H9 (cell line): ENCODE results near the gene DCLK2. TPM values are rescaled to one million over a fixed set of nuclear protein-coding genes. Genes with fewer than 3 reads are reported as not detected.

Experiments
- DNase-seq: peaks from one replicate; pipeline ENCODE4 v3.0.0-alpha.2; 2017
- H2AFZ ChIP-seq: one replicate; pipeline ENCODE4 v1.6.1; 2013; ENCODE audit warnings: mild to moderate bottlenecking, low read length, control low read depth, moderate library complexity
- H2AK5ac ChIP-seq: 2 replicates; pipeline ENCODE4 v1.6.1; 2013; ENCODE audit warnings: low read length, control low read depth, mixed read lengths; ENCODE audit not compliant: insufficient read length
- H2BK120ac ChIP-seq: one replicate; pipeline ENCODE4 v1.6.1; 2013; ENCODE audit warnings: low read depth, mild to moderate bottlenecking, low read length, control low read depth, inconsistent platforms; ENCODE audit not compliant: poor library complexity, severe bottlenecking
- H2BK12ac ChIP-seq: 2 replicates; pipeline ENCODE4 v1.6.1; 2013; ENCODE audit warnings: low read length, control low read depth, mixed read lengths, low read depth; ENCODE audit not compliant: insufficient read length
- H2BK15ac ChIP-seq: 2 replicates; pipeline ENCODE4 v1.6.1; 2013; ENCODE audit warnings: low read depth, low read length, control low read depth
- H2BK20ac ChIP-seq: one replicate; pipeline ENCODE4 v1.6.1; 2013; ENCODE audit warnings: low read depth, mild to moderate bottlenecking, low read length, control low read depth, inconsistent platforms; ENCODE audit not compliant: poor library complexity, severe bottlenecking
- H2BK5ac ChIP-seq: 2 replicates; pipeline ENCODE4 v1.6.1; 2013; ENCODE audit warnings: low read length, control low read depth, mixed read lengths; ENCODE audit not compliant: insufficient read length
- H3K14ac ChIP-seq: 2 replicates; pipeline ENCODE4 v1.6.1; 2013; ENCODE audit warnings: low read length, control low read depth; ENCODE audit not compliant: insufficient read depth
- H3K18ac ChIP-seq: 2 replicates; pipeline ENCODE4 v1.6.1; 2013; ENCODE audit warnings: low read depth, mild to moderate bottlenecking, mixed read lengths, low read length, control low read depth; ENCODE audit not compliant: insufficient read length
- H3K23ac ChIP-seq: 2 replicates; pipeline ENCODE4 v1.6.1; 2013; ENCODE audit warnings: low read length, control low read depth, mixed read lengths, low read depth; ENCODE audit not compliant: insufficient read length
- H3K23me2 ChIP-seq: 2 replicates; pipeline ENCODE4 v1.6.1; 2013; ENCODE audit warnings: low read depth, mild to moderate bottlenecking, mixed read lengths, low read length, control low read depth; ENCODE audit not compliant: insufficient read length, poor library complexity, severe bottlenecking
- H3K27ac ChIP-seq: 2 replicates; pipeline ENCODE4 v1.5.1; 2013; ENCODE audit warnings: low read length, control low read depth, mixed read lengths, low read depth; ENCODE audit not compliant: insufficient read length
- H3K27me3 ChIP-seq: 2 replicates; pipeline ENCODE4 v1.6.1; 2013; ENCODE audit warnings: low read length, control low read depth, inconsistent platforms; ENCODE audit not compliant: insufficient read depth
- H3K4ac ChIP-seq: 2 replicates; pipeline ENCODE4 v1.6.1; 2013; ENCODE audit warnings: low read depth, mild to moderate bottlenecking, control low read depth, inconsistent platforms, low read length, moderate library complexity
- H3K4me1 ChIP-seq: 2 replicates; pipeline ENCODE4 v1.6.1; 2013; ENCODE audit warnings: low read length, control low read depth, inconsistent platforms; ENCODE audit not compliant: insufficient read depth
- H3K4me2 ChIP-seq: 2 replicates; pipeline ENCODE4 v1.6.1; 2013; ENCODE audit warnings: low read length, control low read depth, mixed read lengths; ENCODE audit not compliant: insufficient read length, insufficient read depth
- H3K56ac ChIP-seq: 2 replicates; pipeline ENCODE4 v1.6.1; 2013; ENCODE audit warnings: low read depth, mild to moderate bottlenecking, mixed read lengths, low read length, control low read depth; ENCODE audit not compliant: insufficient read length
- H3K79me1 ChIP-seq: 2 replicates; pipeline ENCODE4 v1.6.1; 2013; ENCODE audit warnings: low read depth, mild to moderate bottlenecking, moderate library complexity, low read length, control low read depth, inconsistent platforms; ENCODE audit not compliant: insufficient read depth, poor library complexity, severe bottlenecking
- H3K79me2 ChIP-seq: 2 replicates; pipeline ENCODE4 v1.6.1; 2013; ENCODE audit warnings: low read length, control low read depth, inconsistent platforms; ENCODE audit not compliant: insufficient read depth
- H3K9ac ChIP-seq: 2 replicates; pipeline ENCODE4 v1.6.1; 2013; ENCODE audit warnings: low read length, control low read depth, mixed read lengths; ENCODE audit not compliant: insufficient read length; ENCODE audit errors: extremely low read depth
- H3K9me3 ChIP-seq: one replicate; pipeline ENCODE4 v1.6.1; 2013; ENCODE audit warnings: low read depth, low read length, inconsistent platforms; ENCODE audit not compliant: control insufficient read depth
- H3T11ph ChIP-seq: one replicate; pipeline ENCODE4 v1.6.1; 2013; ENCODE audit warnings: mild to moderate bottlenecking, low read length, control low read depth, inconsistent platforms
- H4K20me1 ChIP-seq: one replicate; pipeline ENCODE4 v1.6.1; 2013; ENCODE audit not compliant: control insufficient read depth, insufficient read length, insufficient read depth
- H4K5ac ChIP-seq: 2 replicates; pipeline ENCODE4 v1.6.1; 2013; ENCODE audit warnings: low read depth, mild to moderate bottlenecking, mixed read lengths, low read length, control low read depth; ENCODE audit not compliant: insufficient read length
- H4K8ac ChIP-seq: replicated peaks from 2 replicates; pipeline ENCODE4 v1.6.1; 2013; ENCODE audit warnings: low read length, control low read depth, mixed read lengths, low read depth; ENCODE audit not compliant: insufficient read length
- H4K91ac ChIP-seq: 2 replicates; pipeline ENCODE4 v1.6.1; 2013; ENCODE audit warnings: low read depth, mild to moderate bottlenecking, moderate library complexity, mixed read lengths, low read length, control low read depth; ENCODE audit not compliant: insufficient read length
- H3K27ac Mint-ChIP-seq, 3 experiments: 2 replicates in 2 of 3; 3 replicates in 1 of 3; pipeline ENCODE4 v1.8.0; 2020 to 2021; ENCODE audit warnings: mixed read lengths in 3 of 3, mild to moderate bottlenecking in 1 of 3, moderate library complexity in 1 of 3
- H3K27me3 Mint-ChIP-seq: 2 replicates; pipeline ENCODE4 v1.8.0; 2021; ENCODE audit warnings: low read depth, mild to moderate bottlenecking, moderate library complexity, mixed read lengths
- H3K36me3 Mint-ChIP-seq, 3 experiments: 2 replicates in 2 of 3; 3 replicates in 1 of 3; pipeline ENCODE4 v1.8.0; 2020 to 2021; ENCODE audit warnings: low read depth in 3 of 3, mixed read lengths in 3 of 3; ENCODE audit not compliant: insufficient read depth in 1 of 3
- H3K4me1 Mint-ChIP-seq, 2 experiments: 2 replicates each; pipeline ENCODE4 v1.8.0; 2020; ENCODE audit warnings: mixed read lengths in 2 of 2
- H3K4me3 Mint-ChIP-seq, 2 experiments: 2 replicates in 1 of 2; 3 replicates in 1 of 2; pipeline ENCODE4 v1.8.0; 2020 to 2021; ENCODE audit warnings: mild to moderate bottlenecking in 2 of 2, mixed read lengths in 2 of 2, moderate library complexity in 1 of 2
- H3K9me3 Mint-ChIP-seq, 2 experiments: 2 replicates in 1 of 2; 3 replicates in 1 of 2; pipeline ENCODE4 v1.8.0; 2020; ENCODE audit warnings: mild to moderate bottlenecking in 2 of 2, mixed read lengths in 2 of 2, moderate library complexity in 1 of 2
- WGBS: extraction: QIAGEN DNeasy Blood & Tissue Kit; methylation state at CpG from one replicate; pipeline ENCODE4 v1.1.7; 2013; ENCODE audit warnings: missing lambda C conversion rate, low lambda C conversion rate, mixed read lengths; ENCODE audit not compliant: insufficient read length; ENCODE audit errors: extremely low coverage; 5-methylcytosine and 5-hydroxymethylcytosine counted together
- total RNA-seq: library from RNA; stranded (reverse); gene quantifications from 2 replicates; pipeline ENCODE4 v1.2.1, GENCODE V29; 2021
- TF ChIP-seq, protein P1 (sequence below): fragments of 200-600 bp; sonication (generic); conservative IDR thresholded peaks from 3 replicates; pipeline ENCODE4 v1.8.0; 2021; ENCODE audit warnings: antibody characterized with exemption, mild to moderate bottlenecking

DCLK2 gene
- total RNA-seq, 1 experiment from 2014 or later: 0.33 TPM

GRCh38 chr4:150252741-150253140 is 174.5 kb downstream of the DCLK2 start:
- TF ChIP-seq, protein P1, sequence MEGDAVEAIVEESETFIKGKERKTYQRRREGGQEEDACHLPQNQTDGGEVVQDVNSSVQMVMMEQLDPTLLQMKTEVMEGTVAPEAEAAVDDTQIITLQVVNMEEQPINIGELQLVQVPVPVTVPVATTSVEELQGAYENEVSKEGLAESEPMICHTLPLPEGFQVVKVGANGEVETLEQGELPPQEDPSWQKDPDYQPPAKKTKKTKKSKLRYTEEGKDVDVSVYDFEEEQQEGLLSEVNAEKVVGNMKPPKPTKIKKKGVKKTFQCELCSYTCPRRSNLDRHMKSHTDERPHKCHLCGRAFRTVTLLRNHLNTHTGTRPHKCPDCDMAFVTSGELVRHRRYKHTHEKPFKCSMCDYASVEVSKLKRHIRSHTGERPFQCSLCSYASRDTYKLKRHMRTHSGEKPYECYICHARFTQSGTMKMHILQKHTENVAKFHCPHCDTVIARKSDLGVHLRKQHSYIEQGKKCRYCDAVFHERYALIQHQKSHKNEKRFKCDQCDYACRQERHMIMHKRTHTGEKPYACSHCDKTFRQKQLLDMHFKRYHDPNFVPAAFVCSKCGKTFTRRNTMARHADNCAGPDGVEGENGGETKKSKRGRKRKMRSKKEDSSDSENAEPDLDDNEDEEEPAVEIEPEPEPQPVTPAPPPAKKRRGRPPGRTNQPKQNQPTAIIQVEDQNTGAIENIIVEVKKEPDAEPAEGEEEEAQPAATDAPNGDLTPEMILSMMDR: no peak

More at GRCh38 chr4:150252741-150253140, 174.5 kb downstream of the DCLK2 start:
- Histone ChIP-seq H3K27me3 (no peaks in the 10 kb centered on the region), H4K20me1 (no peaks in the 10 kb centered on the region), H3K14ac (no peak overlapping the region), H3K9ac (no peak overlapping the region), H3K79me1 (no peaks in the 10 kb centered on the region), H3K4me1 (0 out of 2 replicates have a peak, but pooled peaks cover 3% of the 10 kb centered on the region), H2BK20ac (no peak overlapping the region), H4K5ac (no peak overlapping the region), H3K56ac (no peak overlapping the region), H4K8ac (no peak overlapping the region), H3T11ph (no peak overlapping the region), H2BK5ac (no peak overlapping the region), H2BK12ac (no peak overlapping the region), H3K23ac (no peak overlapping the region), H3K23me2 (no peaks in the 10 kb centered on the region), H2AFZ (no peak overlapping the region), H3K4me2 (no peak overlapping the region), H2BK120ac (no peak overlapping the region), H2BK15ac (no peak overlapping the region), H3K4ac (no peak overlapping the region), H4K91ac (no peak overlapping the region), H2AK5ac (no peak overlapping the region), H3K79me2 (no peaks in the 10 kb centered on the region), H3K27ac (no peak overlapping the region), H3K18ac (no peak overlapping the region), H3K9me3 (no peaks in the 10 kb centered on the region)
- Mint-ChIP-seq H3K36me3 (peaks cover 0 to 4% (median 0%) of the 10 kb centered on the region in 3 experiments; a peak in 1 of 7 replicates), H3K9me3 (peaks cover 3 to 4% of the 10 kb centered on the region in 2 experiments; a peak in 3 of 5 replicates), H3K4me3 (no peak overlapping the region), H3K27me3 (no peaks in the 10 kb centered on the region; the same call in none of the 2 replicates), H3K27ac (peak overlapping the region in 1 of 3 experiments; percentile 59; a peak in 1 of 7 replicates), H3K4me1 (peaks cover 36 to 42% of the 10 kb centered on the region in 2 experiments)
- no CpG with 5 or more reads among the region's 7 CpGs for WGBS
- DNase-seq: no peak
